HUES48 (cell line): Measurements from ENCODE around the gene ADAT3.

ENCODE experiments used
- H3K27ac ChIP-seq: one replicate; pipeline ENCODE4 v1.7.0; 2013; ENCODE audit warnings: low read depth, low read length, inconsistent platforms
- H3K27me3 ChIP-seq: 2 replicates; pipeline ENCODE4 v1.6.1; 2013; ENCODE audit warnings: mild to moderate bottlenecking, low read length; ENCODE audit not compliant: control insufficient read depth, insufficient read depth
- H3K36me3 ChIP-seq: 2 replicates; pipeline ENCODE4 v1.6.1; 2013; ENCODE audit warnings: low read length; ENCODE audit not compliant: control insufficient read depth, insufficient read depth
- H3K4me1 ChIP-seq: 2 replicates; pipeline ENCODE4 v1.6.1; 2013; ENCODE audit warnings: mild to moderate bottlenecking, low read length; ENCODE audit not compliant: control insufficient read depth, insufficient read depth
- H3K4me3 ChIP-seq: 2 replicates; pipeline ENCODE4 v1.5.1; 2013; ENCODE audit warnings: mild to moderate bottlenecking, low read depth, low read length
- H3K9ac ChIP-seq: 2 replicates; pipeline ENCODE4 v1.6.1; 2013; ENCODE audit warnings: mild to moderate bottlenecking, low read depth, low read length, moderate library complexity
- H3K9me3 ChIP-seq: 2 replicates; pipeline ENCODE4 v1.6.1; 2013; ENCODE audit warnings: low read length; ENCODE audit not compliant: control insufficient read depth, insufficient read depth

ADAT3 gene

GRCh38 chr19:1861599-1862031 is 43.6 kb upstream of the ADAT3 start:
- Histone ChIP-seq H3K9ac (0 out of 2 replicates have a peak overlapping the region, but pooled peaks have one; percentile 46), H3K4me1 (peaks cover 31% of the 10 kb centered on the region), H3K27ac (no peak overlapping the region), H3K9me3 (no peaks in the 10 kb centered on the region), H3K36me3 (no peaks in the 10 kb centered on the region), H3K27me3 (peaks cover 16% of the 10 kb centered on the region), H3K4me3 (peak overlapping the region; percentile 80)

GRCh38 chr19:1862068-1862423 is 43.2 kb upstream of the ADAT3 start:
- H3K27me3 ChIP-seq: peaks cover 16% of the 10 kb centered on the region
- H3K4me3 ChIP-seq: peak overlapping the region; percentile 80
- no peak overlapping the region for H3K9ac ChIP-seq
- no peaks in the 10 kb centered on the region for H3K9me3 ChIP-seq
- H3K4me1 ChIP-seq: peaks cover 31% of the 10 kb centered on the region
- H3K36me3 ChIP-seq: no peaks in the 10 kb centered on the region
- peak overlapping the region; percentile 28 for H3K27ac ChIP-seq

GRCh38 chr19:1862424-1863327 is 42.5 kb upstream of the ADAT3 start:
- Histone ChIP-seq H3K27me3 (peaks cover 16% of the 10 kb centered on the region), H3K27ac (peak overlapping the region; percentile 73), H3K4me1 (peaks cover 28% of the 10 kb centered on the region), H3K9me3 (no peaks in the 10 kb centered on the region), H3K4me3 (peak overlapping the region; percentile 80), H3K9ac (peak overlapping the region; percentile 30; the same call in 1 of the 2 replicates), H3K36me3 (no peaks in the 10 kb centered on the region)

DNA sequence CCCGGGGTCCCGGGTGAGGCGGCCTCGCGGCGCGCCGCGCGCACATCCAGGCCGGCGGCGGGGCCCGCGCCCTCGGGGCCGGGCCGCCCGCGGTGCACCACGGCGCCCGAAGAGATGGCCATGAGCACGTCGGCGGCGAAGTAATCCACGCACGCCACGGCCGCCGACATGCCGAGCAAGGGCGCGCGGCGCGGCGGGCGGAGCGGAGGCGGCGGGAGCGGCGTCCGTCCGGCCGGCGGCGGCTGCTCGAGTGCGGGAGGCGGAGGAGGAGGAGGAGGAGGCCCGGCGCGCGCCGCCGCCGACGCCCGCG is 41.9 kb upstream of the ADAT3 start, which contains the start of gene KLF16:
KLF16 (minus strand) TSS at position 252 of the 310 bp plus-strand sequence; CDS start at position 170, 82 bp downstream.
- peak within 1 kb of the TSS; percentile 98 for H3K27ac ChIP-seq

GRCh38 chr19:1863638-1864479 is 41.3 kb upstream of the ADAT3 start:
- Histone ChIP-seq H3K36me3 (no peaks in the 10 kb centered on the region), H3K4me3 (peak overlapping the region; percentile 80), H3K27ac (peak overlapping the region; percentile 98), H3K4me1 (peaks cover 17% of the 10 kb centered on the region), H3K27me3 (peaks cover 16% of the 10 kb centered on the region), H3K9ac (peak overlapping the region; percentile 94), H3K9me3 (no peaks in the 10 kb centered on the region)

More for the DNA sequence above, 41.9 kb upstream of the ADAT3 start, which contains the start of gene KLF16:
- peak within 1 kb of the TSS; percentile 80 for H3K4me3 ChIP-seq
- H3K36me3 ChIP-seq: no peaks in the 10 kb centered on the region
- peaks cover 16% of the 10 kb centered on the region for H3K27me3 ChIP-seq
- peak within 1 kb of the TSS; percentile 94 for H3K9ac ChIP-seq
- no peaks in the 10 kb centered on the region for H3K9me3 ChIP-seq
- peaks cover 22% of the 10 kb centered on the region for H3K4me1 ChIP-seq

DNA sequence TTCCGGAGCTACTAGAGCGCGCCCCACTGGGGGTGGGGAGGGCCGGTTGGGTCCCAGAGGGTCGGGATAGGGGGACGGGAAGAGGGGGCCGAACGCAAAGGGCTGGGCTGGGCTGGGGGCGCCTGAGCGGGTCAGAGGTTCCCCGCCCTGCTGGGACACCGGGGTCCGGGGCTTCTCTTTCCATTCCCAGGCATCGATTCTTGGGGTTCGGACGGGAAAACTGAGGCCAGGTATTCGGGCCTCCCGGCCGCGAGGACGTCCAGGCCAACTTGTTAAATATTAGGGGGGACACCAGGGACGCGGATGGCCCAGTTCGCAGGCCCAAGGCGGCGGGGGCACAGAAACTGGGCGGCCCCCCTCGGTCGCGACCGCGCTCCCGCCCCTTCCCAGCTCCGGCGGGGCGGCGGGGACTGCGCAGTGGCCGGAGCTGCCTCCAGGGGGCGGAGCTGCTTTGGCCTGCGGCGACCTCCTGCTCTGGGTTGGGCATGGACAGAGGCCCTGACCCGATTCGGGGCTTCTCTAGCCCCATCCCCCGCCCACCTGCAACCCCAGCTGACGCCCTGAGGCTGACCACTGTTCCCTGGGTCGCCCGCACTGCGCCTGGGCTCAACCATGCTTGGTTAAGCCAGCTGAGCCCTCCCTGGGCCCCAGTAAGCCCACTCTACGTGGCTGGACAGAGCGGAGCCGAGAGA is 40.6 kb upstream of the ADAT3 start:
- H3K36me3 ChIP-seq: no peaks in the 10 kb centered on the region
- H3K9ac ChIP-seq: peak overlapping the region; percentile 94
- H3K9me3 ChIP-seq: no peaks in the 10 kb centered on the region
- H3K4me3 ChIP-seq: peak overlapping the region; percentile 71
- H3K27ac ChIP-seq: peak overlapping the region; percentile 98
- peaks cover 16% of the 10 kb centered on the region for H3K27me3 ChIP-seq
- peaks cover 14% of the 10 kb centered on the region; the same call in 1 of the 2 replicates for H3K4me1 ChIP-seq

DNA sequence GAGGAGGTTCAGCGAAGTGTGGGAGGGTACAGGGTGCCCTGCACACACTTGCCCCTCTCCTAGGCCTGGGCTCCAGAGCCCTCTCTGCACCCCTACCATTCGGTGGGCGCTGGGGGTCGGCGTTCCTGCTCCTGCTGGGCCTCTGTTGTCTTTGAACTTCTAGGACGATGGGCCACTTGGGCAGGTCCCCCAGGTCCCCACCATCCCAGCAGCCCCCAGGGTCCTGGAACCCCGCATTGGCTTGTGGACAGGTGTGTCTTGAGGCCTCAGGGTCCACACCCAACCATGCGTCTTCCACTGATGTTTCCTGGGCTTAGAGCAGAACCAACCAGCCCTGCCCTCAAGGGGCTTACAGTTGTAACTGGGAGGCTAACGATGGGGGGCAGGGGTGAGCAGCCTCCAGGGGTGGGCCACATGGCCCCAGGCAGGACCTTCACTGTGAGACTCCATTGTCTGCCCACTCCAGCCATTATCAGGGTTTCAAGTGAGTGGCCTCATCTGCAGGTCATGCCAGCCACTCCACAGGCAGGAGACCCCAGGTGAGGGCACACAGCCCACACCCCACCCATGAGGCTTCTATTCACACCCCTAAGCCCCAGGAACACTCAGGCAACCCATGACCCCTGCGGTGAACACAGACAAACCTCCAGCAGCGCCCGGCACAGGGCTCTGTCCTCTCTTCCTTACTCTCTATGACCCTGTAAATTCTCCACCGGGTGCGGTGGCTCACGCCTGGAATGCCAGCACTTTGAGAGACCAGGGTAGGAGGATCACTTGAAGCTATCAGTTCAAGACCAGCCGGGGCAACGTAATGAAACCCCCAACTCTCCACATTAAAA is 39.8 kb upstream of the ADAT3 start:
- H3K4me1 ChIP-seq: peaks cover 10% of the 10 kb centered on the region; the same call in 1 of the 2 replicates
- H3K36me3 ChIP-seq: no peaks in the 10 kb centered on the region
- H3K27me3 ChIP-seq: peaks cover 16% of the 10 kb centered on the region
- peak overlapping the region; percentile 71; the same call in 1 of the 2 replicates for H3K4me3 ChIP-seq
- H3K9me3 ChIP-seq: no peaks in the 10 kb centered on the region
- peak overlapping the region; percentile 45 for H3K9ac ChIP-seq
- peak overlapping the region; percentile 98 for H3K27ac ChIP-seq

DNA sequence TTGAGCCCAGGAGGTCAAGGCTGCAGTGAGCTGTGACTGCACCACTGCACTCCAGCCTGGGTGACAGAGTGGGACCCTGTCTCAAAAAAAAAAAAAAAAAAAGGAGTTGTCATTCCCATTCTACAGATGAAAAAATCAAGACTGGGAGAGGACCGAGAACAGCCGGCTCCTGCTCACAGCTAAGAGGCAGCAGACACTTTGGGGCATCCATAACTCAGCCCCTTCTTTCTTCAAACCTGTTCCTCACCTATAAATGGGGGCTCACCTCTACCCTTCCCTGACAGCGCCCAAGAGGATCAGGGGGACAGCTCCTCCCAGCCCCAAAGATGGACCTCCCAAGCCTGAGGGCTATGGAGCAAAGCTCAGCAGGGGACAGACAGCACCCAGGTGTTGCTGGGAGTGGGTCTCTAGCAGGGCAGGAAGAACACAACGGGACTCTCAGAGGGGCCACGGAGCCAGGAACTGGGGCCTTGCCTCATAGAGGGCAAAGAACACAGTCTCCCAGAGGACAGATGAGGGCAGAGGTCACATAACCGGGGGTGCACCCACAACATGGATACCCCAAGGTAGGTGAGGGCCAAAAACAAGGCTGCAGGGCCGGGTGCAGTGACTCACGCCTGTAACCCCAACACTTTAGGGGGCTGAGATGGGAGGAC is 38.4 kb upstream of the ADAT3 start:
- H3K27ac ChIP-seq: no peak overlapping the region
- H3K9ac ChIP-seq: no peak overlapping the region
- peaks cover 5% of the 10 kb centered on the region for H3K27me3 ChIP-seq
- no peaks in the 10 kb centered on the region for H3K4me1 ChIP-seq
- no peaks in the 10 kb centered on the region for H3K9me3 ChIP-seq
- no peaks in the 10 kb centered on the region for H3K36me3 ChIP-seq
- H3K4me3 ChIP-seq: no peak overlapping the region

GRCh38 chr19:1867349-1867724 is 37.9 kb upstream of the ADAT3 start:
- Histone ChIP-seq H3K27me3 (no peaks in the 10 kb centered on the region), H3K4me1 (no peaks in the 10 kb centered on the region), H3K9ac (no peak overlapping the region), H3K27ac (no peak overlapping the region), H3K36me3 (no peaks in the 10 kb centered on the region), H3K9me3 (no peaks in the 10 kb centered on the region), H3K4me3 (no peak overlapping the region)
